Aorta (tissue), 5 donors: ENCODE data around the gene HAVCR1. TPM values are rescaled to one million over a fixed set of nuclear protein-coding genes. Genes with fewer than 3 reads are reported as not detected.
"Not testable (repeated sequence)": the region's sequence is repeated elsewhere in the genome, so short reads cannot be mapped to it uniquely, and the experiment has no call there.

Experiments
- ATAC-seq: fragments of 200-7000 bp; cut with Tn5 transposase; one replicate; pipeline ENCODE4 v1.9.1; 2022; ENCODE audit warnings: moderate library complexity; ENCODE audit not compliant: low FRiP score
- DNase-seq, 2 donors: peaks; one replicate each; pipeline ENCODE4 v3.0.0-alpha.2; 2020
- H3K27ac ChIP-seq, 2 donors: one replicate each; pipeline ENCODE4 v1.5.1; 2013; ENCODE audit warnings: low read length in 2 of 2, mild to moderate bottlenecking in 2 of 2, moderate library complexity in 2 of 2, control low read depth in 1 of 2, inconsistent platforms in 1 of 2, low read depth in 1 of 2
- H3K27me3 ChIP-seq, 2 donors: one replicate each; pipeline ENCODE4 v1.6.1; 2013; ENCODE audit warnings: control low read depth in 1 of 2, low read length in 1 of 2, mild to moderate bottlenecking in 1 of 2, moderate library complexity in 1 of 2; ENCODE audit not compliant: insufficient read depth in 2 of 2, control insufficient read depth in 1 of 2
- H3K36me3 ChIP-seq, 2 donors: one replicate each; pipeline ENCODE4 v1.6.1; 2013; ENCODE audit warnings: control low read depth in 1 of 2, low read length in 1 of 2, mild to moderate bottlenecking in 1 of 2; ENCODE audit not compliant: insufficient read depth in 2 of 2, control insufficient read depth in 1 of 2
- H3K4me1 ChIP-seq, 2 donors: one replicate each; pipeline ENCODE4 v1.6.1; 2013; ENCODE audit warnings: low read length in 2 of 2, control low read depth in 1 of 2, mild to moderate bottlenecking in 1 of 2, moderate library complexity in 1 of 2; ENCODE audit not compliant: insufficient read depth in 2 of 2, control insufficient read depth in 1 of 2
- H3K4me3 ChIP-seq, 2 donors: one replicate each; pipeline ENCODE4 v1.5.1; 2013; ENCODE audit warnings: low read length in 2 of 2, control low read depth in 1 of 2, mild to moderate bottlenecking in 1 of 2
- H3K9me3 ChIP-seq: one replicate; pipeline ENCODE4 v1.6.1; 2013; ENCODE audit warnings: mild to moderate bottlenecking, low read length; ENCODE audit not compliant: control insufficient read depth
- WGBS, 2 donors: extraction: QIAGEN DNeasy Blood & Tissue Kit; methylation state at CpG; one replicate each; pipeline ENCODE4 v1.1.7; 2013; 5-methylcytosine and 5-hydroxymethylcytosine counted together
- intact Hi-C, 2 donors: fragments of 100-400 bp; cut with DNase I; formaldehyde crosslinking; loops; one replicate each; pipeline versions ENCODE4 v1.14.2 to v1.15.0; 2022
- polyA plus RNA-seq, 2 donors: library from polyadenylated mRNA; stranded (reverse); fragments of 200-250 nt; gene quantifications; one replicate each; pipeline ENCODE4 v1.2.3, GENCODE V29; 2013
- total RNA-seq, 2 donors: library from RNA; stranded (reverse); fragmentation: NEBNext Ultra II Directional; extraction: Animal tissue kit (Norgen Biotek cat#: 25700); gene quantifications; one replicate each; pipeline ENCODE4 v1.2.1, GENCODE V29; 2021
- donor health status: healthy with polysubstance abuse.
- donor health status: Bipolar disorder and iron deficiency.
- donor health status: DM: no; HTN: no; CAD: no.
- donor health status: DM: no; HTN: no; CAD: no.
- donor health status: DM: yes; HTN: yes; CAD: no.

HAVCR1 gene
- total and polyA plus RNA-seq, 4 donors: 1.0 to 1.8 TPM; not detected in 2

DNA sequence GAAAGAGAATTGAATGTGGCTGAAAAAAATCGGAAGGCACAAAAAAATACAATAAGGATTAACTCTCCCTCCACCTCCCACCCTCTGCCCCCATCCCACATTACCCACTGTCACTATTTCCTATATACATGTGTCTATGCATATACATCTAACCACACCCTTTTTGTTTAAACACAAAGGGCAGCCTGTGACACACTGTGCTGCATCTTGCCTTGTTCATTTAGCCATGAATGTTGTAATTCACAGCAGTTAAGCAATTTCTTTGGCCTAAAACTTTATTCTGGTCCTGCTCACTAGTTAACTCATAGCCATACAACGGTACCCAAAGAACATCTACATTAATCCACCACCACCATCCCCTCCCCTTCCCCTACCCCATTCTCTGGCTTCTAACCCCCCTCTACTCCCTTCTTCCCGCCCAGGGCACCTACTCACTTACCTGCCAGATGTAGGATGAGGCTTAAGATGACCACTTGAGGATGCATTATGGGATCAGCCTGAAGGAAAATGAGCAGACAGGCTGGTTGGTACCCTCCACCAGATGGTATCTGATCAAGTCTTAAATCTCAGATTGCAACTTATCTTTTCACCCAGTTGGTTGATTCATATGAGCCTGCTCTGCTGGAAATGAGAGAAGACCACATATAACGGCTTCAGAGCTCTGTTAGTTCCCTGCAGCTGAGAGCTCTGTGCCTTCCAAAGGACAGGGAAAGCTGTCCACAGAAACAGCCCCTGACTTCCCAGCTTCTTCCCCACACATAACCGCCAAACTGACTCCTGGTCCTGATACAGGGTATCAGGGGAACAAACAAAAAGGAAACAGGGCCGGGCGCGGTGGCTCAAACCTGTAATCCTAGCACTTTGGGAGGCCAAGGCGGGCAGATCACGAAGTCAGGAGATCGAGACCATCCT is 1.2 kb downstream of the HAVCR1 start:
- 88% methylated on average over 11 of the region's 11 CpGs for WGBS, 2 donors
- DNase-seq (no peak), ATAC-seq (no peak)
- Histone ChIP-seq H3K27me3 (no peaks in the 10 kb centered on the region), H3K4me1 (no peaks in the 10 kb centered on the region), H3K27ac (no peak overlapping the region), H3K36me3 (no peaks in the 10 kb centered on the region), H3K4me3 (no peak overlapping the region), H3K9me3 (no peaks in the 10 kb centered on the region)
- intact Hi-C loops: no loop called here

DNA sequence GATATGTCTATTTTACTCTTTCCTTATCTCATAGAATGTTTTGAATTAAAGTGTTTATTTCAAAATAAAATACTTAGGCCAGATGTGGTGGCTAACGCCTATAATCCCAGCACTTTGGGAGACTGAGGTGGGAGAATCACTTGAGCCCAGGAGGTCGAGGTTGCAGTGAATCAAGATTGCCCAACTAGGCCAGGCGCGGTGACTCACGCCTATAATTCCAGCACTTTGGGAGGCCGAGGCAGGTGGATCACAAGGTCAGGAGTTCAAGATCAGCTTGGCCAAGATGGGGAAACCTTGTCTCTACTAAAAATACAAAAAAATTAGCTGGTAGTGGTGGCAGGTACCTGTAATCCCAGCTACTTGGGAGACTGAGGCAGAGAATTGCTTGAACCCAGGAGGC is 2.1 kb downstream of the HAVCR1 start:
- 93 to 94% methylated on average over 6 of the region's 6 CpGs for WGBS, 2 donors

DNA sequence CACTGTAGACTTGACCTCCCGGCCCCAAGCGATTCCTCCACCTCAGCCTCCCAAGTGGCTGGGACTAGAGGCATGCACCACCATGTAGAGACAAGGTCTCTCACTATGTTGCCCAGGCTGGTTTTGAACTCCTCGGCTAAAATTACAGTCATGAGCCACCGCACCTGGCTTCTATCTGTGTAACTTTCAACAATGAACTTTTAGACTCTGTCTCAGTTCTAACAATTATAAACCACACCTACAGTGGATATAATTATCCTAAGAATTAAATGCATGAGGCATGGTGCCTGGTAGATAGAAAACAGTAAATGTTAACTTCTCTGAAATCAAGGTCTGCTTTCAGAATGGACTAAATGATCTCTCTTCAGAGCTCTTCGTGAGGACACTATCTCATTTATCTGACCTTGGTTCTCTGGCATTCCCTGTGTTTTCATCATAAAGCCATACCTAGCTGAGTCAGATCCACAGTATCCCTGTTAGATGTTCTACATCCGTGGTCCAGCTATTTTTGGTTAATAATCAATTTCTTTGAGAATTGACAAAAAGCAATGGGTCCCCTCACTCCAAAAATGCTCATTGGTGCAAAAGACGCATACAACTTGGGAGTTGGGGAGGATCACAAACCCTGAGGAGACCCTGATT is 7.2 kb downstream of the HAVCR1 start:
- 79 to 81% methylated on average over 7 of the region's 7 CpGs for WGBS, 2 donors

More for the DNA sequence above, 2.1 kb downstream of the HAVCR1 start:
- H3K27me3 ChIP-seq, H3K4me3 ChIP-seq, H3K36me3 ChIP-seq, intact Hi-C loops, H3K27ac ChIP-seq, ATAC-seq, DNase-seq, H3K4me1 ChIP-seq, H3K9me3 ChIP-seq: not testable (repeated sequence)

DNA sequence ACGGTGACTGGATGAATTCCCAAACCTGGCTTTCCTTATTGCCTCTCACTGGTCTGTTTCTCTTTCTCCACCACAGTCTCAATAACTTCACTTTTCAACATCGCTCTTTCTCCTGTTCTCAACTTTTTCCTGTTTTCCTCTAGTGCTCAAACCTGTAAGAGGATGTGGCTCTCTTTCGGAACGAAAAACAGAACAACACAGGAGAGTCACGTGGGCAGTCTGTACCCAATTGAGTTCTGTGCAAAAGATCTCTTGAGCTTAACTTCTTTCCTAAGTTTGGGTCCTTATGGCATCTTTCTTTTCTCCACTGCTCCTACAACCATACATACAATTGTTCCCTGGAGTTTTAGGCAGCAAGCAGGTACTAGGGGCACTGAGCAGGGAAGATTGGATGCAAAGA is 8.9 kb downstream of the HAVCR1 start:
- intact Hi-C loops: no loop called here
- 61 to 74% methylated on average over 5 of the region's 5 CpGs for WGBS, 2 donors
- Histone ChIP-seq H3K4me3 (no peak overlapping the region), H3K27ac (no peak overlapping the region), H3K4me1 (no peaks in the 10 kb centered on the region), H3K9me3 (no peaks in the 10 kb centered on the region), H3K36me3 (no peaks in the 10 kb centered on the region), H3K27me3 (no peaks in the 10 kb centered on the region)
- ATAC-seq (no peak), DNase-seq (no peak)

More for the DNA sequence above, 7.2 kb downstream of the HAVCR1 start:
- Histone ChIP-seq H3K9me3 (no peaks in the 10 kb centered on the region), H3K4me3 (no peak overlapping the region), H3K36me3 (no peaks in the 10 kb centered on the region), H3K27ac (no peak overlapping the region), H3K27me3 (no peaks in the 10 kb centered on the region), H3K4me1 (no peaks in the 10 kb centered on the region)
- DNase-seq (no peak), ATAC-seq (no peak)
- intact Hi-C loops: no loop called here

DNA sequence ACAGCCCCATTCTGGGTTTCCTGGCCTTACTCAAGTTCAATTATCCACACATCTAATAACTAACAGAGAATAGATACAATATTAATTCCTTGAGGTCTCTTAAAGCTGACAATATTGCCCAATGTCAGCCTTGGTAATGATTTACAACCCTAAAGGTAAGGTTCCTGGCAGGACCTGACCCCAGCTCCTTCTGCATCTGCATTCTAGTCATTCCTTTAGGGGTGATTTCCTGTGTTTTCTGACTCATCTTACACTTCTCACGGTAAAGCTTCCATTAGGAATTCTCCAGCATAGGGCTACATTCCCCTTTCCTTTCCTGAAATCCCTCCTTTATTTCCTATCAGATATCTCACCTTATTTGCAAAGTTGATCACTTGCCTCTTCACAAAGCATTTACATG is 9.3 kb downstream of the HAVCR1 start:
- 19% methylated on average over 1 of the region's 1 CpG for WGBS, 2 donors
- intact Hi-C loops: no loop called here

DNA sequence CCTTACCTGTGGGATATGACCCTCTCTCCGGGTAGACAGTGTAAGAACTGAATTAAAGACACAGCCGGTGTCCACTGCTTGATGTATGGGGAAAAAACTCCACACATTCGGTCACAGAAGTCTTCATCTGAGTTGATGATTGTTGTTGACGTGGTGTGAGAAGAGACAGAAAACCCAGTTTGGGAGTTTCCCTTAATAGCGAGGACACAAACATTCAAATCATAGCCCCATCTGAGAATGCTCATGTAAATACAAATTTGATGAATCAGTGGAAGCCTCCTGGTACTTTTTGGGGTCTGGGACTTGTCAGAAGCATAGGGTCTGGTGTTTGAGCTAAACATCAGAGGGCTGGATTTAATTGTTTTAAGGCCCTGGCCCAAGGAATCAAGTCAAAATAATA is 11.0 kb downstream of the HAVCR1 start:
- no peaks in the 10 kb centered on the region for H3K36me3 ChIP-seq

More for the DNA sequence above, 9.3 kb downstream of the HAVCR1 start:
- Histone ChIP-seq H3K27me3 (no peaks in the 10 kb centered on the region), H3K27ac (no peak overlapping the region), H3K9me3 (no peaks in the 10 kb centered on the region), H3K36me3 (no peaks in the 10 kb centered on the region), H3K4me1 (no peaks in the 10 kb centered on the region), H3K4me3 (no peak overlapping the region)
- DNase-seq (no peak), ATAC-seq (no peak)

DNA sequence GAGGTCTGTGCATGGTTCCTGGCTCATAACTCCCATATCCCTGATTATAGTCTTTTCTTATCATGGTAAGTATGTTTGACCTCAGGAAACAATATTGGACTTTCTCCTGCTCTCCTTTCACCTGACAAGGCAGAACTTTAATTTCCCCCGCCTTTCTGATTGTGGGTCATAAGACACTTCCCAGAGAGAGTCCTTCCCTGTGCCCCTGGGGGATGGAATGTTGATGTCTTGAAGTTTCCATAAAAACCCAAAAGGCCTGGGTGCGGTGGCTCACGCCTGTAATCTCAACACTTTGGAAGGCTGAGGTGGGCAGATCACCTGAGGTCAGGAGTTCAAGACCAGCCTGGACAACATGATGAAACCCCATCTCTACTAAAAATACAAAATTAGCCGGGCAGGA is 11.9 kb downstream of the HAVCR1 start:
- H3K4me1 ChIP-seq, H3K36me3 ChIP-seq, H3K27ac ChIP-seq, DNase-seq, H3K4me3 ChIP-seq, intact Hi-C loops, ATAC-seq, H3K27me3 ChIP-seq, H3K9me3 ChIP-seq: not testable (repeated sequence)
- 91 to 92% methylated on average over 4 of the region's 4 CpGs for WGBS, 2 donors

More for the DNA sequence above, 11.0 kb downstream of the HAVCR1 start:
- H3K4me3 ChIP-seq: no peak overlapping the region
- H3K27ac ChIP-seq: no peak overlapping the region
- ATAC-seq (no peak), DNase-seq (no peak)
- intact Hi-C loops: no loop called here
- H3K27me3 ChIP-seq: no peaks in the 10 kb centered on the region
- no peaks in the 10 kb centered on the region for H3K4me1 ChIP-seq
- no peaks in the 10 kb centered on the region for H3K9me3 ChIP-seq
- 89 to 92% methylated on average over 5 of the region's 5 CpGs for WGBS, 2 donors

DNA sequence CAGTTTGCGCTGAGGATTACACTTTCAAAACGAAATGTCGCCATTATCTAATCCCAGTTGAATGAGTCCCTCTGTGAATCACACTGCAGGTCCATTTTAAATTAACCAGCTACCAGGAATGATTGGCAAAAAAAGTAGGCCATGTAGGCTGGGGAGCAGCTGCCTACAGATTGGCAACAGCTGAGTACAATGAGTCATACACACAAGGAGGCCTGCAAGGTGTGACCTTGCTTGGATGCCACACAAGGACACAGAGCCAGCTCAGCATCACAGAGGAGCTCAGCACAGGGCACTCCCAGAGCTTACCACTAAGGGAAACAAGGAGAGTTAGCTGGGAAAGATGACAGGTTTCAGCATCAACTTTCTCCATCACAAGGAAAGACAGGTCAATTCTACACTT is 12.9 kb downstream of the HAVCR1 start:
- no peaks in the 10 kb centered on the region for H3K4me1 ChIP-seq
- WGBS, 2 donors: 96 to 98% methylated on average over 3 of the region's 3 CpGs

DNA sequence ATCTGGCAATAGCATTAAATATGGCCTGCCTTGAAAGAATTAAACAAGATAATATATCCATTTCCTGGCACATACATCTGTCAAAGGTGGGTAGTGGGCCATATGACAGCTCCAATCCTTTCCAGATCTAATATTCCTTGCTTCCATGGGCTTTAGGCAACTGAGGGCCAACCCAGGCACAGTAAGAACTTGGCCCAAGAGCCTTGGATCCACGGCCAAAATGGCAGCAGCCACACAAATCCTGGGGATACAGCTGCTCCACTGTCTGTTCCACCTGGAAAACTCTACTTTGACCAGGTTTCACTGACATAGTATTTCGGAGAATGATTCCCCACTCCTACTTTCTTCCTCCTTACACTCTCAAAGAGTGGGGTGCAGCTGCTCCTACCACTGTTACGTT is 13.3 kb downstream of the HAVCR1 start:
- Histone ChIP-seq H3K36me3 (no peaks in the 10 kb centered on the region), H3K27ac (no peak overlapping the region), H3K4me1 (no peaks in the 10 kb centered on the region), H3K9me3 (no peaks in the 10 kb centered on the region), H3K4me3 (no peak overlapping the region), H3K27me3 (no peaks in the 10 kb centered on the region)
- intact Hi-C loops: no loop called here
- ATAC-seq (no peak), DNase-seq (no peak)
- WGBS, 2 donors: 69 to 71% methylated on average over 3 of the region's 3 CpGs

More for the DNA sequence above, 12.9 kb downstream of the HAVCR1 start:
- Histone ChIP-seq H3K4me3 (no peak overlapping the region), H3K27ac (no peak overlapping the region), H3K27me3 (no peaks in the 10 kb centered on the region), H3K36me3 (no peaks in the 10 kb centered on the region), H3K9me3 (no peaks in the 10 kb centered on the region)
- ATAC-seq (no peak), DNase-seq (no peak)
- intact Hi-C loops: no loop called here
